ENCODE data around the gene RSPO4.

Gene RSPO4

DNA sequence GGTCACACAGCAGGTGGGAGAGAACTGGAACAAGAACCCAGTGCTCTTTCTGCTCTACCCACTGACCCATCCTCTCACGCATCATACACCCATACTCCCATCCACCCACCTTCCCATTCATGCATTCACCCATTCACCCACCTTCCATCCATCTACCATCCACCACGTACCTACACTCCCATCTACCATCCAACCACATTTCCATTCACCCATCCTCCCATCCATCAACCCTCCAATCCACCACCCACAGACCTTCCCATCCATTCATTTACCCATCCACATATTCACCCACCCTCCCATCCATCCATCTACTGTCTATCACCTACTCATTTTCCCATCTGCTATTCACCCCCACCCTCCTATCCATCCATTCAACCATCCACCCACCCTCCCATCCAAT is 17.2 kb upstream of the RSPO4 start:
- no peak overlapping the region for H3K27ac Mint-ChIP-seq (ENCODE audit: low read depth)
- no peak overlapping the region for H3K4me3 Mint-ChIP-seq
- H3K9me3 Mint-ChIP-seq: no peaks in the 10 kb centered on the region
- H3K27me3 Mint-ChIP-seq: peaks cover 45% of the 10 kb centered on the region
- no peaks in the 10 kb centered on the region for H3K4me1 Mint-ChIP-seq
- DNase-seq (ENCODE audit: low spot score in 2 of 2) (no peak), ATAC-seq (replicated peaks; ENCODE audit: extremely low read depth, poor library complexity, severe bottlenecking) (no peak)
- H3K36me3 Mint-ChIP-seq (ENCODE audit: insufficient read depth): peaks cover 1% of the 10 kb centered on the region

GRCh38 chr20:1017677-1018076 is 15.6 kb upstream of the RSPO4 start:
- Mint-ChIP-seq H3K27ac (ENCODE audit: low read depth) (no peak overlapping the region), H3K4me1 (no peaks in the 10 kb centered on the region), H3K27me3 (peaks cover 35% of the 10 kb centered on the region), H3K4me3 (no peak overlapping the region), H3K9me3 (no peaks in the 10 kb centered on the region), H3K36me3 (ENCODE audit: insufficient read depth) (peaks cover 1% of the 10 kb centered on the region)
- DNase-seq (ENCODE audit: low spot score in 2 of 2) (no peak), ATAC-seq (replicated peaks; ENCODE audit: extremely low read depth, poor library complexity, severe bottlenecking) (no peak)

DNA sequence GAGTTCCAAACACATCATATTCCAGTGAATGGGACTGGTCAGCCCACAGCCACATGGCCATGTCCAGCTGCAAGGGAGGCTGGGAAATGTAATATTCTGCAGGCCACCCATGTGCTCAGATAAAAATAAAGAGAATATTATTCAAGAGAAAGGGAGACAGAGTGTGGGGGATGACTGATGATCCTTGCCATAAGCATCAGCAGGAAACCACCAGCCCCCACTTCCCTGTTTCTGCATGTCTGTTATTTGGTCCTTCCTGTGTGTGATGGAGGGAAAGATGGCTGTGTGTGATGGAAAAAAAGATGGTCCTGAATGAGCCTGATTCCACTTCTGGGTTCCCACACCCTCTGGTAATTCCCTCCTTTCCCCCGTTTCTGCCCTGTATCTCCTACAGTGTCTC is 13.1 kb upstream of the RSPO4 start:
- H3K36me3 Mint-ChIP-seq (ENCODE audit: insufficient read depth): peaks cover 1% of the 10 kb centered on the region
- DNase-seq (ENCODE audit: low spot score in 2 of 2) (no peak), ATAC-seq (replicated peaks; ENCODE audit: extremely low read depth, poor library complexity, severe bottlenecking) (no peak)
- H3K27ac Mint-ChIP-seq (ENCODE audit: low read depth): no peak overlapping the region
- H3K4me3 Mint-ChIP-seq: no peak overlapping the region
- no peaks in the 10 kb centered on the region for H3K4me1 Mint-ChIP-seq
- peaks cover 38% of the 10 kb centered on the region for H3K27me3 Mint-ChIP-seq
- H3K9me3 Mint-ChIP-seq: no peaks in the 10 kb centered on the region

GRCh38 chr20:1014471-1014870 is 12.4 kb upstream of the RSPO4 start:
- Mint-ChIP-seq H3K9me3 (no peaks in the 10 kb centered on the region), H3K4me3 (no peak overlapping the region), H3K4me1 (no peaks in the 10 kb centered on the region), H3K27me3 (peaks cover 45% of the 10 kb centered on the region), H3K36me3 (ENCODE audit: insufficient read depth) (peaks cover 1% of the 10 kb centered on the region), H3K27ac (ENCODE audit: low read depth) (no peak overlapping the region)
- DNase-seq (ENCODE audit: low spot score in 2 of 2): no peak
- no peak for ATAC-seq (replicated peaks; ENCODE audit: extremely low read depth, poor library complexity, severe bottlenecking)

GRCh38 chr20:1013566-1014340 is 11.6 kb upstream of the RSPO4 start:
- no peaks in the 10 kb centered on the region for H3K9me3 Mint-ChIP-seq
- no peak for DNase-seq (ENCODE audit: low spot score in 2 of 2)
- H3K27ac Mint-ChIP-seq (ENCODE audit: low read depth): no peak overlapping the region
- peaks cover 1% of the 10 kb centered on the region for H3K36me3 Mint-ChIP-seq (ENCODE audit: insufficient read depth)
- peaks cover 52% of the 10 kb centered on the region for H3K27me3 Mint-ChIP-seq
- no peak overlapping the region for H3K4me3 Mint-ChIP-seq
- no peaks in the 10 kb centered on the region for H3K4me1 Mint-ChIP-seq
- no peak for ATAC-seq (replicated peaks; ENCODE audit: extremely low read depth, poor library complexity, severe bottlenecking)

DNA sequence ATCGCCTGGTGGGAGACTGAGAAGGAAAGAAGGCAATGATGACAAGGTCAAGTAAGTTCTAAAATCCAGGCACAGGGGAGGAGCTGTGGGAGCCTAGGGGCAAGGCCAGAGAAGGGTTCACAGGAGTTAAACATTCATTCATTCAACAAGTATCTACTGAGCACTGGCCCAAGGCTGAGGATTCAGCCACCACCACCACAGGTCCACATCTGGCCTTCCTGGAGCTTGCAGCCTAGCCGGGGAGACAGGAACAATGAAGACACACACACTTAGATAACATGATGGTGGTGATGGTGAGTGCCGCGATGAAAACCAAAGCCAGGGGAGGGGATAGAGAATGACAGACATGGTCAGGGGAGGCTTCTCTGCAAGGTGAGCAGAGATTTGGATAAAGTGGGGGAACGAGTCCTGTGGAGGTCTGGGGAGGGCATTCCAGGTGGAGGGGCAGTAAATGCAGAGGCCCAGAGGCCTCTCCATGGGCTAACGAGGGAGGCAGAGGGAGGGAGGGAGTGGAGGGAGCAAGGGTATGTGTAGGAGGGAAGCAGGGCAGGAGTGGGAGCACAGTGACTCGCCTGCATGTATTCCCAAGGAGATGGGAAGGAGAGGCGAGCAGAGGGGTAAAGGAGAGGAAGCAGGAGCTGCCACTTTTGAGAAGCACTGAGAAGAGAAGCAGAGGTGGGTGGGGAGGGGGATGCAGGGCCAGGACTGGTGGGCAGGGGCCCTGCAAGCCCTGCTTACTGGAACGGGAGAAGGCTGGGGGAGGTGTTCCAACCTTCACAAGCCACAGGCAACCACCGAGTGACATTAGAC is 10.5 kb upstream of the RSPO4 start:
- H3K27me3 Mint-ChIP-seq: peaks cover 52% of the 10 kb centered on the region
- ATAC-seq (replicated peaks; ENCODE audit: extremely low read depth, poor library complexity, severe bottlenecking) (no peak), DNase-seq (ENCODE audit: low spot score in 2 of 2) (no peak)
- no peak overlapping the region for H3K4me3 Mint-ChIP-seq
- no peaks in the 10 kb centered on the region for H3K4me1 Mint-ChIP-seq
- no peak overlapping the region for H3K27ac Mint-ChIP-seq (ENCODE audit: low read depth)
- no peaks in the 10 kb centered on the region for H3K9me3 Mint-ChIP-seq
- peaks cover 1% of the 10 kb centered on the region for H3K36me3 Mint-ChIP-seq (ENCODE audit: insufficient read depth)

GRCh38 chr20:1010659-1011058 is 8.5 kb upstream of the RSPO4 start:
- Mint-ChIP-seq H3K4me3 (no peak overlapping the region), H3K27me3 (peaks cover 50% of the 10 kb centered on the region)

DNA sequence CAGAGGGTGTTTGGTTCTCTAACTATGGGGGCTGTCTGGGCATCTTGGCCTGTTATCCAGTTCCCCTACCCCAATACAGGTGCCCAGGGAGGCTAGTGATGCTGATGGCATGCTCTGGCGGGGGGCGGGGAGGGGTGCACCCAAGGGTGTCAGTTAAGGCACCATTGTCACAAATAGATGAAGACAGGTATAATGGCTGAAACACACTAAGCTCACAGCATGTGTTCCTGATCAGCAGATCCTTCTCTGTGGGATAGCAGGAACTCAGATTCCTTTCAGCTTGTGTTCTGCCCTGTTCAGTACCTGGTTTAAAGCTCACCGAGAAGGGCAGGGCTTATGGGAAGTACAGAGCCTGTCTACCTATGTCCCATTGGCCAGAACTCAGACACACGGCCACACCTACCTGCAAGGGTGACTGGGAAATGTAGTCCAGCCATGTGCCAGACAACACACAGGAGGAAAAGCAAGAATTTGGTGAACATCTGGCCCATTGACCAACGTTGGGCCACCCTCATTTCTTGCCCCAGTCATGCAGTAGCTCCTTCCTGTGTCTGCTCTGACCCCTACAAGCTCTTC is 3.4 kb upstream of the RSPO4 start:
- Mint-ChIP-seq H3K27ac (ENCODE audit: low read depth) (no peak overlapping the region), H3K4me1 (peaks cover 8% of the 10 kb centered on the region), H3K27me3 (peaks cover 68% of the 10 kb centered on the region), H3K36me3 (ENCODE audit: insufficient read depth) (no peaks in the 10 kb centered on the region), H3K4me3 (no peak overlapping the region), H3K9me3 (no peaks in the 10 kb centered on the region)
- ATAC-seq (replicated peaks; ENCODE audit: extremely low read depth, poor library complexity, severe bottlenecking): no peak
- no peak for DNase-seq (ENCODE audit: low spot score in 2 of 2)

More at GRCh38 chr20:1010659-1011058, 8.5 kb upstream of the RSPO4 start:
- no peak for DNase-seq (ENCODE audit: low spot score in 2 of 2)
- H3K36me3 Mint-ChIP-seq (ENCODE audit: insufficient read depth): peaks cover 1% of the 10 kb centered on the region
- no peaks in the 10 kb centered on the region for H3K4me1 Mint-ChIP-seq
- no peak overlapping the region for H3K27ac Mint-ChIP-seq (ENCODE audit: low read depth)
- no peaks in the 10 kb centered on the region for H3K9me3 Mint-ChIP-seq
- ATAC-seq (replicated peaks; ENCODE audit: extremely low read depth, poor library complexity, severe bottlenecking): no peak

DNA sequence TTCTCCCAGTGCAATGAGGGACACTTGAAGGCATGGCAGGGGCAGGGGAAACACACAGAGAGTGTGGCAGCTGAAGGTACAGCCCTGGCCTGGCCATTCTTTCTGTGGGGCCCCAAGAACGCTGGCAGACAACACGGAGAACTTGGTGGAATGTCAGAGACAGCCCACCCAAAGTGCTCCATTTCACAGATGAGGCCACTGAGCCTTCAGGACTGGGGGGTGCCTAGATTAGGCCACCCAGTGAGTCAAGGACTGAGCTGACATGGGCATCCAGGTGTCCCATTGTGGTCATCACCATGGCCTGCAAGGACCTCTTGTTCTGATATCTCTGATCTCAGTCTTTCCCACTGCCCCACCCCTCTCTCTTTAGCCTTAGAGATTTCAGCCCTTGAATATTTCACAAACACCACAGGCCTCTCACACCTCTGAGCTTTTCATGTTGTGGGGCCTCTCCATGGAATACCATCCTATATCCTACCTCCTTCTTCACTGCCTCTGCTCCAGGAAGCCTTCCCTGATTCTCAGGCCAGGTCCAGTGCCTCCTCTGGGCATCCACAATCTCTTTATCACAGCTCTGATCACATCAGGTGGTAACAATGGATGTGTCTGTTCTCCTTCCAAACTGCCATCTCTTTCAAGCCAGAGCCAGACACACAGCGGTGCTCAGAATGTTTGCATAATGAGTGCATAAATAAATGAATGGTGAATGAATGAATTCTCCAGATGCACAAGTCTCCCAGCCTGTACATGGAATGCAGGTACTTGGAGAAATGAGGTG is 2.0 kb upstream of the RSPO4 start:
- H3K27ac Mint-ChIP-seq (ENCODE audit: low read depth): no peak overlapping the region
- H3K27me3 Mint-ChIP-seq: peaks cover 68% of the 10 kb centered on the region

DNA sequence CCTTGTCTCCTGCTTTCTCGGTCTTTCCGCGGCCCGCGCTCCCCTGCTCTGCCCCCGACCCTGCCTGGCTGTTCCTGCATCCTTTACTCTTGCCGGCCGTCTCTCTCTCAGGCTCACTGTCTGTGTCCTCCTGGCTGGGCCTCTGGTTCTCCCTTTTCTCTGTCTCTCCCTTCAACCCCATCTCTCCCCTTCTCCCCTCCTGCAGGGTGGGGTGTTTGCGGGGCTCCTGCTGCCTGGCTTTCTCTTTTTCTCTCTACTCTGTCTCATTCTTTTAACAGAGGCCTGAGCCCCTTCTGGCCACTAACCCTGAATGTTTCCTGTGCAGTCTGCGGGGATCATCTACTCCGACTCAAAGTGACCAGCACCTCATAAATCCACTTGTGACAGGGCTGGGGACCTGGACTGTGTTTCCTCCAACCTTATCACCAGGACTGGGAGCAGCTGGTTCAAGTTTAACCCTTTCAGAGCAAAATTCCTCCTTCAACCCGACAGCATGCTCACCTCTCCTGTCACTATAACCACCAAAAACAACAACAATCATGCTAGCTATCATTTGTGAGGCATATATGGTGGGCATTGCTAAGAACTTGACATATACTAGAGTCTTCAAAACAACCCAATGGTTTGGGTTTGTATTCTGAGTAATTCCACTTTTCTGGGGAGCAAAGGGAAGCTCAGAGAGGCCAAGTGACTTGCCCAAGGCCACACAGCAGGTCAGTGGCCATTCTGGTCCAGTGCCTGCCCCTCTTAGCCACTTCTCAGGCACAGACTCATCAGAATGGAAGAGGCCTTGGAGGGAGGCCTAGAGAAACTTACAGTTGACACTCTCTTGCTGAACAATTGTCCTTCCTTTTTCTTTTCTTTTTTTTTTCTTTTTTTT is 811 bp upstream of the RSPO4 start:
- H3K4me3 Mint-ChIP-seq: peak overlapping the region; percentile 28
- no peak overlapping the region for H3K27ac Mint-ChIP-seq (ENCODE audit: low read depth)
- no peaks in the 10 kb centered on the region for H3K36me3 Mint-ChIP-seq (ENCODE audit: insufficient read depth)
- no peak for ATAC-seq (replicated peaks; ENCODE audit: extremely low read depth, poor library complexity, severe bottlenecking)
- peaks cover 8% of the 10 kb centered on the region for H3K4me1 Mint-ChIP-seq
- peaks cover 67% of the 10 kb centered on the region for H3K27me3 Mint-ChIP-seq
- DNase-seq (ENCODE audit: low spot score in 2 of 2): no peak
- no peaks in the 10 kb centered on the region for H3K9me3 Mint-ChIP-seq

More for the DNA sequence above, 2.0 kb upstream of the RSPO4 start:
- H3K36me3 Mint-ChIP-seq (ENCODE audit: insufficient read depth): no peaks in the 10 kb centered on the region
- no peaks in the 10 kb centered on the region for H3K9me3 Mint-ChIP-seq
- H3K4me3 Mint-ChIP-seq: no peak overlapping the region
- H3K4me1 Mint-ChIP-seq: peaks cover 8% of the 10 kb centered on the region
- ATAC-seq (replicated peaks; ENCODE audit: extremely low read depth, poor library complexity, severe bottlenecking) (no peak), DNase-seq (ENCODE audit: low spot score in 2 of 2) (no peak)

DNA sequence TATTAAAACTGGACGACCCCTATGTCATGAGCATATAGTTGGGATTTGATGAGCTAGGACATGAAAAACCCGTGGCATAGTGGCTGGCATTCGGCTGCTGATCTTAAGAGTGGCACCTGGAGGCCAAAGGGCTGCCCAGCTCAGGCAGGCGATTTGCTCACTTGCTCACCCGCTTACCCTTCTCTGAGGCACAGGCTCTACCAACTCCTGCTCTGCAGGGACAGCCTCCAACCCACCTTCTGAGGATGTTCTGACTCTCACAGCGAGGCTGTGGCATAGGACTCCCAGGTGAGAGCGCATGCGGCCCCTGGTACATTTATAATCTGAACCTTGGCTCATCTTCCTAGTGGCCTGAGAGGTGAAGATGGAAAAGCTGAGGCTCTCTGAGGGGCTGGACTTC is 995 bp downstream of the RSPO4 start:
- H3K36me3 Mint-ChIP-seq (ENCODE audit: insufficient read depth): no peaks in the 10 kb centered on the region
- DNase-seq (ENCODE audit: low spot score in 2 of 2): no peak
- peaks cover 8% of the 10 kb centered on the region for H3K4me1 Mint-ChIP-seq
- H3K27me3 Mint-ChIP-seq: peaks cover 82% of the 10 kb centered on the region
- H3K4me3 Mint-ChIP-seq: no peak overlapping the region
- H3K9me3 Mint-ChIP-seq: no peaks in the 10 kb centered on the region
- ATAC-seq (replicated peaks; ENCODE audit: extremely low read depth, poor library complexity, severe bottlenecking): no peak
- no peak overlapping the region for H3K27ac Mint-ChIP-seq (ENCODE audit: low read depth)
